Spleen (tissue), 11 donors: Measurements from ENCODE around the gene PTPRO. TPM values are rescaled to one million over a fixed set of nuclear protein-coding genes. Genes with fewer than 3 reads are reported as not detected.

Source experiments
- DNase-seq: peaks from one replicate; pipeline ENCODE4 v3.0.0-alpha.2; 2020
- H3K27ac ChIP-seq, 8 donors: fragments of 200-600 bp; sonication (generic) in 7 of 8; 1 replicate in 4 of 8; 2 replicates in 4 of 8; pipeline versions ENCODE4 v1.5.0 to v1.8.0; 2016 to 2021; ENCODE audit warnings: inconsistent platforms in 4 of 8, mild to moderate bottlenecking in 4 of 8, moderate library complexity in 1 of 8
- H3K27me3 ChIP-seq, 7 donors: fragments of 200-600 bp; sonication (generic) in 6 of 7; replicated peaks in 1 of 7; 1 replicate in 4 of 7; 2 replicates in 3 of 7; pipeline versions ENCODE4 v1.5.0 to v1.8.0; 2016 to 2021; ENCODE audit warnings: inconsistent platforms in 3 of 7, mild to moderate bottlenecking in 1 of 7
- H3K36me3 ChIP-seq, 6 donors: fragments of 200-600 bp; sonication (generic) in 5 of 6; 1 replicate in 4 of 6; 2 replicates in 2 of 6; pipeline versions ENCODE4 v1.5.0 to v1.8.0; 2016 to 2021; ENCODE audit warnings: inconsistent platforms in 2 of 6
- H3K4me1 ChIP-seq, 6 donors: fragments of 200-600 bp; sonication (generic) in 5 of 6; 1 replicate in 3 of 6; 2 replicates in 3 of 6; pipeline versions ENCODE4 v1.5.0 to v1.8.0; 2016 to 2021; ENCODE audit warnings: inconsistent platforms in 3 of 6
- H3K4me3 ChIP-seq, 8 donors: fragments of 200-600 bp; sonication (generic) in 7 of 8; 1 replicate in 4 of 8; 2 replicates in 4 of 8; pipeline versions ENCODE4 v1.5.0 to v1.8.0; 2016 to 2021; ENCODE audit warnings: inconsistent platforms in 4 of 8, mild to moderate bottlenecking in 4 of 8, moderate library complexity in 2 of 8
- H3K9me3 ChIP-seq, 8 donors: fragments of 200-600 bp; sonication (generic) in 7 of 8; 1 replicate in 4 of 8; 2 replicates in 4 of 8; pipeline versions ENCODE4 v1.5.0 to v1.8.0; 2016 to 2021; ENCODE audit warnings: inconsistent platforms in 4 of 8
- CTCF ChIP-seq, 11 experiments: fragments of 200-600 bp in 7 of 11; fragments of 450-650 bp in 4 of 11; sonication (generic) in 4 of 11; IDR thresholded peaks in 8 of 11; conservative IDR thresholded peaks in 3 of 11; 1 replicate in 7 of 11; 2 replicates in 4 of 11; pipeline versions ENCODE4 v1.4.0 to v1.8.0; 2016 to 2021; ENCODE audit warnings: antibody characterized with exemption in 11 of 11, inconsistent platforms in 4 of 11, mild to moderate bottlenecking in 1 of 11
- POLR2A ChIP-seq, 3 donors: fragments of 450-650 bp; IDR thresholded peaks; one replicate each; pipeline ENCODE4 v1.5.1; 2017; ENCODE audit warnings: antibody characterized with exemption in 3 of 3, mild to moderate bottlenecking in 1 of 3
- POLR2AphosphoS5 ChIP-seq, 3 donors: sonication (generic); formaldehyde crosslinking; IDR thresholded peaks; one replicate each; pipeline ENCODE4 v1.5.1; 2017; ENCODE audit warnings: antibody characterized with exemption in 3 of 3
- WGBS, 5 donors: extraction: QIAGEN DNeasy Blood & Tissue Kit in 3 of 5; methylation state at CpG; one replicate each; pipeline versions ENCODE4 v1.1.5 to v1.1.7; 2013 to 2018; 5-methylcytosine and 5-hydroxymethylcytosine counted together
- intact Hi-C: fragments of 100-400 bp; cut with DNase I; formaldehyde crosslinking; loops from one replicate; pipeline ENCODE4 v1.15.0; 2023; ENCODE audit warnings: low total_unique reads
- polyA plus RNA-seq, 3 donors: library from polyadenylated mRNA; stranded (reverse); fragments of 200-250 nt; gene quantifications; one replicate each; pipeline ENCODE4 v1.2.1, GENCODE V29; 2013
- total RNA-seq, 7 donors: library from RNA; depleted of rRNA in 3 of 7; stranded (reverse); fragments of >200 nt in 3 of 7; fragmentation: NEBNext Ultra II Directional in 4 of 7; extraction: Animal tissue kit (Norgen Biotek cat#: 25700) in 4 of 7; gene quantifications; one replicate each; pipeline versions ENCODE4 v1.1.0 to v1.2.1, GENCODE V29; 2016 to 2021
- donor health status: healthy with polysubstance abuse.
- donor health status: DM: no; HTN: no; CAD: no; lungs with moderate emphysema.
- donor health status: DM: no; HTN: no; CAD: no.
- donor health status: Bipolar disorder and iron deficiency.
- donor health status: healthy.
- donor health status: DM: no; HTN: no; CAD: no.
- donor health status: DM: yes; HTN: yes; CAD: no.

Gene PTPRO
- total and polyA plus RNA-seq, 10 donors: 2.3 to 12.2 (median 5.6) TPM

- TF ChIP-seq CTCF (IDR thresholded peaks at IDR 0.05 in 8 of 11, conservative IDR thresholded peaks at IDR 0.05 in 3 of 11) (no peak), POLR2A (IDR thresholded peaks at IDR 0.05) (no peak), POLR2AphosphoS5 (IDR thresholded peaks at IDR 0.05) (no peak)
- no peak for DNase-seq
- H3K27ac ChIP-seq: no peak overlapping the region
- H3K36me3 ChIP-seq: no peaks in the 10 kb centered on the region
- 41 to 59% (median 57%) methylated on average over 4 of the region's 4 CpGs for WGBS, 5 donors
- H3K9me3 ChIP-seq: no peaks in the 10 kb centered on the region
- intact Hi-C loops: no loop called here
- no peaks in the 10 kb centered on the region for H3K4me1 ChIP-seq
- H3K27me3 ChIP-seq: peaks cover 0 to 4% (median 0%) of the 10 kb centered on the region in 7 donors
- H3K4me3 ChIP-seq: no peak overlapping the region
Observed at GRCh38 chr12:15515010-15515409, 192.7 kb downstream of the PTPRO start.

- Histone ChIP-seq H3K27me3 (peaks cover 0 to 13% (median 0%) of the 10 kb centered on the region in 7 donors), H3K4me1 (no peaks in the 10 kb centered on the region), H3K27ac (no peak overlapping the region), H3K36me3 (no peaks in the 10 kb centered on the region), H3K9me3 (no peaks in the 10 kb centered on the region), H3K4me3 (no peak overlapping the region)
- no peak for DNase-seq
- TF ChIP-seq CTCF (IDR thresholded peaks at IDR 0.05 in 8 of 11, conservative IDR thresholded peaks at IDR 0.05 in 3 of 11) (no peak), POLR2AphosphoS5 (IDR thresholded peaks at IDR 0.05) (no peak), POLR2A (IDR thresholded peaks at IDR 0.05) (no peak)
- intact Hi-C loops: loop anchor here (5.0 kb wide), 1 partner anchor 243 kb away; no protein-coding TSS in a partner anchor
- WGBS, 5 donors: 48 to 77% (median 72%) methylated on average over 2 of the region's 2 CpGs
Observed at GRCh38 chr12:15520083-15520482, 197.8 kb downstream of the PTPRO start.

GRCh38 chr12:15520844-15521243 is 198.5 kb downstream of the PTPRO start:
- DNase-seq: no peak
- Histone ChIP-seq H3K9me3 (no peaks in the 10 kb centered on the region), H3K4me1 (peaks cover 0 to 1% (median 0%) of the 10 kb centered on the region in 6 donors), H3K27ac (no peak overlapping the region), H3K4me3 (no peak overlapping the region), H3K27me3 (peaks cover 0 to 13% (median 0%) of the 10 kb centered on the region in 7 donors), H3K36me3 (no peaks in the 10 kb centered on the region)
- intact Hi-C loops: loop anchor here (5.0 kb wide), 1 partner anchor 244 kb away; no protein-coding TSS in a partner anchor
- WGBS, 5 donors: 15 to 53% (median 43%) methylated on average over 6 of the region's 6 CpGs
- no peak for TF ChIP-seq CTCF (IDR thresholded peaks at IDR 0.05 in 8 of 11, conservative IDR thresholded peaks at IDR 0.05 in 3 of 11)
- TF ChIP-seq POLR2AphosphoS5 (IDR thresholded peaks at IDR 0.05): no peak
- TF ChIP-seq POLR2A (IDR thresholded peaks at IDR 0.05): no peak

GRCh38 chr12:15522574-15523187 is 200.4 kb downstream of the PTPRO start:
- peaks cover 0 to 6% (median 0%) of the 10 kb centered on the region in 6 donors for H3K4me1 ChIP-seq

More at GRCh38 chr12:15522574-15523187, 200.4 kb downstream of the PTPRO start:
- Histone ChIP-seq H3K27me3 (peaks cover 0 to 13% (median 0%) of the 10 kb centered on the region in 7 donors), H3K36me3 (no peaks in the 10 kb centered on the region), H3K27ac (no peak overlapping the region), H3K4me3 (no peak overlapping the region), H3K9me3 (no peaks in the 10 kb centered on the region)
- DNase-seq: no peak
- intact Hi-C loops: loop anchor here (5.0 kb wide), 1 partner anchor 245 kb away; no protein-coding TSS in a partner anchor
- WGBS, 5 donors: 28 to 48% (median 29%) methylated on average over 3 of the region's 3 CpGs
- TF ChIP-seq POLR2A (IDR thresholded peaks at IDR 0.05) (no peak), POLR2AphosphoS5 (IDR thresholded peaks at IDR 0.05) (no peak), CTCF (IDR thresholded peaks at IDR 0.05 in 8 of 11, conservative IDR thresholded peaks at IDR 0.05 in 3 of 11) (peak in 10 of 11 experiments; percentile 20 to 63 (median 46))
